GM10248 (cell line): Measurements from ENCODE around the gene MPPE1.

Source experiments
- CTCF ChIA-PET: fragments of 300-600 bp; sonication (Branson Sonifier 250); formaldehyde crosslinking; extraction: SDS; loops from one replicate; lab custom pipeline; 2021; ENCODE audit warnings: antibody characterized with exemption; lab: Yijun Ruan, JAX
- POLR2A ChIA-PET: fragments of 350-650 bp; sonication (Branson Sonifier 250); formaldehyde crosslinking; extraction: SDS; loops from one replicate; lab custom pipeline; 2020; ENCODE audit warnings: antibody characterized with exemption; lab: Yijun Ruan, JAX
- DNase-seq: peaks from one replicate; pipeline ENCODE4 v3.0.0; 2012; ENCODE audit errors: extremely low spot score
- CTCF ChIP-seq: IDR thresholded peaks from 2 replicates; pipeline ENCODE4 v1.5.1; 2012; ENCODE audit warnings: mild to moderate bottlenecking, low read depth; ENCODE audit errors: extremely low read depth, missing control alignments, control extremely low read depth

The MPPE1 gene

GRCh38 chr18:11885278-11885947 is 22.7 kb downstream of the MPPE1 start:
- POLR2A ChIA-PET = no interaction called here
- CTCF ChIA-PET = interaction anchor here (1.1 kb wide), 1 partner anchor 14 kb away, joined by 3 read pairs; no protein-coding TSS in a partner anchor
- no peak for DNase-seq

GRCh38 chr18:11884396-11885030 is 23.6 kb downstream of the MPPE1 start:
- TF ChIP-seq CTCF = no peak
- ChIA-PET POLR2A (no interaction called here), CTCF (interaction anchor here (1.1 kb wide), 1 partner anchor 13 kb away, joined by 3 read pairs; no protein-coding TSS in a partner anchor)
- DNase-seq = no peak

More at GRCh38 chr18:11885278-11885947, 22.7 kb downstream of the MPPE1 start:
- TF ChIP-seq CTCF = no peak

GRCh38 chr18:11883153-11883552 is 25.0 kb downstream of the MPPE1 start:
- peak; percentile 73 for DNase-seq
- POLR2A ChIA-PET = no interaction called here
- no peak for TF ChIP-seq CTCF
- CTCF ChIA-PET = interaction anchor here (1.9 kb wide), 1 partner anchor 30 kb away, joined by 4 read pairs; no protein-coding TSS in a partner anchor

GRCh38 chr18:11882636-11883035 is 25.5 kb downstream of the MPPE1 start:
- CTCF ChIA-PET = interaction anchor here (1.0 to 1.9 kb wide), 3 partner anchors 11 to 31 kb away, joined by 3 to 4 read pairs (median 3); no protein-coding TSS in a partner anchor
- no peak for DNase-seq
- TF ChIP-seq CTCF = no peak
- POLR2A ChIA-PET = interaction anchor here (0.7 kb wide), 1 partner anchor 13 kb away, joined by 6 read pairs; no protein-coding TSS in a partner anchor

- TF ChIP-seq CTCF = no peak
- ChIA-PET CTCF (interaction anchor here (1.3 kb wide), 1 partner anchor 58 kb away, joined by 4 read pairs; no protein-coding TSS in a partner anchor), POLR2A (no interaction called here)
- no peak for DNase-seq
Observed at GRCh38 chr18:11880586-11881304, 27.4 kb downstream of the MPPE1 start.
